CD4-positive, alpha-beta T cell treated with Interleukin-15 for 1 hour (primary cell): Measurements from ENCODE around the gene SPATC1L.
"Not testable (repeated sequence)": the region's sequence is repeated elsewhere in the genome, so short reads cannot be mapped to it uniquely, and the experiment has no call there.

Experiments used
- DNase-seq: peaks from one replicate; pipeline ENCODE4 v3.0.0-alpha.2; 2020

SPATC1L gene

GRCh38 chr21:46214478-46215340, 30.4 kb upstream of the SPATC1L start:
- no peak for DNase-seq

DNA sequence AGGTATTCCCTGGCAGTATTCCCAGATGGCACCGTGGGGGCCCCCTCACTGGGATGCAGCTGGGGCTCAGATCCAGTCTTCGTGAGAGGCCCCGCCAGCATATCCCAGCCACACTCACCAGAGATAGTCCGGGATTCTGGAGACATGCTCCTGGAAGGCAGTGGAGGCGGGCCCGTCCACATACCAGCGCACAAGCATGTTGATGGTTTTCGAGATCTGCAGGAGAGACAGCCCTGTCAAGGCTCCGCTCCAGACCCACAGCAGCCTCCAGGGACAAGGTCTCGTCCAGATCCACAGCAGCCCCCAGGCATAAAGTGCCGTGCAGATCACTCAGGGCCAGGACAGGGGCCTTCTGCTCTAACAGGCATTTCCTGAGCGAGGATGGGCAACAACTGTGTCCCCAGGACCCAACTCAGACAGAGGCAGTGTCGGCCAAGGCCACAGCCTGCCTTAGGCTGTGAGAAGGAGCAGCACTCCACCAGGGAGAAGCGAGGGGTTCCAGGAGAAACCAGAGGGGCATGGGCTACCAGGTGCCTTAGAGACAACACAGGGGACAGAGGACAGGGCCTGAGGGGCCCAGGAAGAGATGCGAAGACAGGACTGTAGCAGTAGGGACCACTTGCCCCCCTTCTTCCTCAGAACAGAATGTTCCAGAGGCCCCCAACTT, 29.5 kb upstream of the SPATC1L start:
- no peak for DNase-seq

DNA sequence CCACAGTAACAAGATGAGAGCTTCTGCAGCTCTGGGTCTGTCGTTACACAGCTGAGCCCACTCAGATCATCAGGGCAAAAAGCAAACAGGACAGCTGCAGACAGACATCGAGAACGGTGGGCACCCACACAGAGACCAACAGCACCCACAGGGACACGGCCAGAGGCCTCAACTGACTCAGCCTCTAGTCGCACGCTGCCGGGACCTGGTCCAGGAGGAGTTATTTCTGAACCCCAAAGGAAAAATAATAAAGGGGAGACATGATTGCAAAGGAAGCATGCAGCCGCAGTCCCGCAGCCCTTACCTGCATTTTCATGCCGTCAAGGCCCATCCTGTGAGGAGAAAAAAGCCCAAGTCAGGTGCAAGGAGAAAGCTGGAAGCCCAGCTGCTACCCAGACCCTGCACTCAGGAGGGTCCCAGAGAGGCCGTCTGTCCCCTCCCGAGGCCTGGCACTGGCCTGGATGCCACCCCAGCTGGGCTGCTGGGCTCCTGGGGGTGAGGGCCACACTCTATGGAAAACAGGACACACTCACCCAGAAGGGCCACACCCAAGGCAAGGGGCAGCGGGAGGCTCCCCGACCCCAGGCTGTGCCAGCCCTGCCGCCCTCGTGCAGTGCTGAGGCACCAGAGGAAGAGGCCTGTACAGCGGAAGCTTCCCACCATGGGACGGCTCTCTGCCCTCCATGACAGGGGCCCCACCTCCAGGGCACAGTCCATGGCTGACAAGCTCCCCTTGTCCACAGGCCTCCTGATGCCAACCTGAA, 28.6 kb upstream of the SPATC1L start:
- DNase-seq, result no peak

DNA sequence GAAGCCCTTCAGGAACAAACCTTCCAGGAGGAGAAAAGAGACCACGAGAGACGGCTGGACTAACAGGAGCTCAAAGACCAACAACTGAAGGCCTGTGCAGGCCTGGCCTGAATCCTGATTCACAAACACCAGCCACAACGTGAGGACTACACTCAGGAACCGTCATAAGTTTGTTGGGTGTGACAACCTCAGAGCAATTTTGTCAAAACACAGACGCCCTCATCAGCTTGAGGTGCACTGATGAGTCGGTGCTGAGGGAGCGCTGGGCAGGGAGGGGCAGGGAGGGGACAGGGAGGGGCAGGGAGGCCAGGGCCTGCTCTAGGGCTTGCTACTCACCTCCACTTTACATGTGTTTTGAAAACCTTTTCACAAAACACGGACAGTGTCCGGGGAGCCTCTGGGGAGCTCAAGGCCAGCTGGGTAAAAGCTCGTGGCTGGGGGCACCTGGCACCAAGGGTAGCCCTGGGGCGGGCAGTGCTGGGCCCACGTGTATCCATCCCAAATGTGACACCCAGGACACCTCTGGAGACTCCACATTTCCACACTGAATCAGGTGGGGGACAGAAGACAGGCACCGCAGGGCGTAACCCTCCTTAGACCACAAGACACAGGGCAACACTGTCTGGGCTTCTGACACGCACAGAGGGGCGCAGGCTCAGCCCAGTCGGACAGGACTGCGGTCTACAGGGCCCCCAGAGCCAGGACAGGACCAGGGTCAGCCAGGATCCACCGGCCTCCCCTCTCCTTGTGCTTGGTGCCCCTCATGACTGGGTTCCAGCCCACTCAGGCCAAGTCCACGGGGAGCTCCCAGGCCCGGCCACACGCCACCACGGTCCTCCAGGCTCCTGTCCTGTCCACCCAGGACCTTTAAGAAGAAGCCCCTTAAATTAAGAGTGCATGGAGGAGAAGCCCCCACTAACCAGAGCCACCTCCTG, 27.8 kb upstream of the SPATC1L start:
- DNase-seq, result no peak

DNA sequence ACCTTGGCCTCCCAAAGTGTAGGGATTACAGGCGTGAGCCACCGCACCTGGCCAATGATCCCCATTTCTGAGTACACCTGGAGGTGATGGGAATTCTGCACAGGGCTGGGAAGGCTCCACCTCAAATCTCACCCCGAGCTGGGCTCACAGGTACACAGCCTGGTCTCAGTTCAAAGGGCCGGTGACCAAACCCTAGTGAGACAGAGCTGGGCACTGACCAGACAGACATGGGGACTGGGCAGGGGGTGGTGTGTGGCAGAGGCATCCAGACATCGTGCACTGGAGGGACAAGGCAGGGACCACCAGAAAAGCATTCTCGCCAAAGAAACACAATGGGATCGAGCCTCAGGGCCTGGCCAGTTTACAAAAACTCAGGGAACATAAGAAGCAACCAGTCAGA, 27.1 kb upstream of the SPATC1L start:
- DNase-seq, result no peak

- no peak for DNase-seq
These were observed 26.3 kb upstream of the SPATC1L start for GRCh38 chr21:46210378-46211136.

DNA sequence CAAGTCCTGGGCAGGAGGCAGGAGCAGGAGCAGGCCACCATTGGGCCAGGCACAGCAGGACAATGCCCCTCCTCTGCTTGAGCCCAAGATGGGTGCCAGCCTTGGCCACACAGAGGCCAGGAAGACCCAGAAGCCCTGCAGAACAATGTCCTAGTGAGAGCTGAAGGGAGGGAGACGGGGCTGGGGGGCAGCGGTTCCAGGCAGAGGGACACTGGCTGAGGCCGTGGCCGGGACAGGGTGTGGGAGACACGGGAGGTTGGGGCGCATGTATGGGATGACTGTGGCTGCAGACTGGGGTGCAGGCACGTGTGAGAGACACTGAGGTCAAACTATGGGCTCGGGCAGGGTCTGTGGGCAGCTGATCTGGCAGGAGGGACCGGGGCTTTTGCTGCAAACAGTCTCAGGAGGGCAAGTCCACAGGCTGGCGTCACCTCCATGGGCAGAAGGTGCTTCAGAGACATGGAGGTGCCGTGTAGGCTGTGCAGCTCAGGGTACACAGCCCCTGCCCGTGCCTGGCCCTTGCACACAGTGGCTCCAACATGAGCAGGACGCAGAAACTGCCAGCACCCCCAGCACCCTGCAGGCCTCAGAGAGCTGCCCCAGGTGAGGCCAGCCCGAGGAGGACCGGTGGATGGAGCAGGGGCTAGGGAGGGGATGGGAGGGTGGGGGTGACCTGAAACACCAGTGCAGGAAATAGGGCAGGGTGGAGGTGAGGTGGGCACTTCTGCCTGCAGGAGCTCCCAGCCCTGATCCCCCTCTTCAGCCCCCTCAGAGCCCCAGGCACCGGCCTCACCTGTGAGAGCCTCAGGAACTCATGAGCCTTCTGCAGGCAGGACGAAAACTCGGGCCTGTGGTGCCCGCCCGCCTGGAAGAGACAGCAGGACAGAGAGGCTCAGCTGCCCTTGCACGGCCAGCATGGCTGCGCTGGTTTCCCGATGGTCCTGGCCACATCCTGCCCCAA, 24.8 kb upstream of the SPATC1L start:
- DNase-seq, result no peak

DNA sequence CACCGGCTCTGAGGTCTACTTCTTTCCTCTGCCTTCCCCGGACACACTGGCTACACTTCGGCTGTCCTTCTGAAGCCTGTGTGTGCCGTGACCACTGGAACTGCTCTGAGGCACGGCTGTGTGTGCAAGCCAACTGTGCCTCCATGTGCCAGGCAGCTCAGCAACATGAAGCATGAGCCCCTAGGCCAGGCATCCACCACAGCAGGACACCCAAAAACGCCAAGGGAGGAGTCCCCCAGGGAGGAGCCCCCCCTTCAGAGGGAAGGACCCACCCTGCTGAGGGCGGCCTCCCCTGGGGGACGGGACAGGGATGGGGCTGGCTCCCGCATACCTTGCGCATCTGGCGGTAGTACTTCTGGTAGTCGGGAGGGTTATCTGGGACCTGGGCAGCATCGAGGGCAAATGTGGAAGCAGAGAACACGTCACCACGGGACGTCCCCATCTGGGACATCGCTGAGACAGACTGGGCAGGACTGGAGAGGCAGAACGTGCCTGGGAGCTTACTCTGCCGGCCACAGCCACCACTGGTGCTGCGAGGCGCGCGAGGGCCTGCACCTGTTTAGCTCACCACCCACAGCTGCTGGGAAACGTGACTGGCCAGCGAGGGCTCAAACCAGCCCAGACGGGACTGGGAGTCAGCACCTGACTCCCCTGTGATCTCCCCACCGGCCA, 23.8 kb upstream of the SPATC1L start:
- no peak for DNase-seq

DNA sequence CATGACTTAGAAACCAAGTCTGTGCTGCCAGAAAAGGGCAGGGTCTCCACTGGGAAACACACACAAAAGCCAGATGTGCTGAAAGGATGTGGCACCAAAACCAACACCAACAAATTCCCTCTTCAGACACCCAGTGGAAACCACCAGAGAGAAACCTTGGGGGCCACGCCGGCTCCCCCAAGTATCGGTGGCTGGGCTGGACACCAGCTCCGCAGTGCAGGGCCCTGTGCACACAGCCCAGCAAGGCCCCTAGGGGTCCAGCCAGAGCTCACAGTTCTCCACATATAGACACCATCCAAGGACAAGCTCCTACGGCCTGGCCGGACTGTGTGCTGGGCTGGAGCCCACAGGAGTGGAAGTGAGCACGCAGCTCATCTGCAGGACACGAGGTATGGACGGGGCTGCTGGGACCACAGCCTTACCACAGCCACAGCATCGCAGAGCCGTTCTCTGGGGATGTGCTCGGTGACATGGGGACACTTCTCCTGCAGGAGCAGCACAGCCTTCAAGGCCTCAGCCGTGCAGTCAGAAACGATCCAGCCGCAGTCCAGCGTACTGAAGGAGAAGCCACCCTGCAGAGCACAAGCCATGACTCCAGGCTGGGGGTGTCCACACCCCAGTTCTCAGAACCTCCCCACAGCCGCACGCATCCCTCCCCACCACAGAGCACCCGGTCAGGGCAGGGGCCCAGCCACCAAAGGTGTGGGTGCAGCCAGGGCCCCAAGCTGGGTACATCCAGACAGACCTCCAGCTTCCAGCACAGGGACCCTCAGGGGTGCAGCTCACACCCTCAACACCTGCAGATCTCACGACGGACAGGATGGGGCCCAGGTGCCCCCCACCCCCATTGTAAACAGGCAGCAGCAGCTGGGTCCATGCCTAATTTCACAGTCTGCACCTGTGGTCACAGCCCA, 23.0 kb upstream of the SPATC1L start:
- DNase-seq, result no peak

DNA sequence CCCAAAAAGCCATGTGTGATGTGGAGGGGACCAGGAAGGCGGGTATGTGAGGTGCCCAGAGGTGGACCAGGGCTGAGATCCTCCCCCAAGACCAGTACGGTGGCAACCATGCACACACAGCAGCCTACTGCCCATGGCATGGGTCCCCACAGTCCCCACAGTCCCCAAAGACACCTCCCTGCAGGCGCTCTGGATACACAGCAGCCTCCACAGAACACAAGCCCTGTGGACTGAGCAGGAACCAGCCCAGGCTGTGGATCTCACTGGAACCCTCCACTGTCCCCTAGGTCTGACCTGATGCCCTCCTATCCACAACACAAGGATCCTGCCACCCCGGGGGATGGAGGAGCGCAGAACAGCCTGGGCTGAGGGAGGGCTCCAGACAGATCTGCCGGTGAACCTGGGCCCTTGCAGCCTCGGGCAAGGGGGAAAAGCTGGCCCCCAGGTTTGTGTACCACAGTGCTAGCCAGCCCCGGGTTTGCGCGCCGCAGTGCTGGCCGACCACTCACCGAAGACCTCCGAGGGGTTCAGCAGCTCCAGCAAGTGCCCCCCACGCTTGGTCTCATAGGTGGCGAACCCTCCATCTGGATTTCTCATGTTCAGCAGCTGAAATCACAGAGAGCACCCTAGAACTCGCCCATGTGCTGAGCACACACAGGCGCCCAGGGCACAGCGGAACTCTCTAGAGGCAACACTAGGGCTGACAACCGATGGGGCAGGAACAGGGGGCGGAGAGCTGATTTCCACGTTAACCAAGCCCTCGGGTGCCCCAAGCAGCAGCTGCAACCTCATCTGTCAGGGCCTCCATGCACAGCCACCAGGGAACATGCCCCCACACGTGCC, 22.1 kb upstream of the SPATC1L start:
- no peak for DNase-seq

DNA sequence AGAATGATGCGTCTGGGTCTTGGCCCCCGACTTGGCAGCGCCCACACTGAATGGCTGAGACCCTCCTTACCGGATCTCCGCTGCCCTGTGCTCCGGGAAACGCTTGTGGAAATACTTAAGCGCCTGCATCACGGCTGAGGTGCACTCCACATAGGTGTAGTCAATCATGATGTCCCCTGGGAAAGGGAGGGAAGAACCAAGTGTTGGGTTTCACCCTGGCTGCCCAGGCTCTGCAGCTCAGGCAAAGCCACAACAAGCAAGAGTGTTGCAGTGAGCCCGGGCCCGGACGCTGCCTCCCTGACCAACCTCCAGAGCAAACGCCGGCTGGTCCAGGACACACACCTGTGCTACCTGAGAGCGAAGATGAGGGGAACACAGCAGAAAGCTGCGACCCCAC, 21.5 kb upstream of the SPATC1L start:
- no peak for DNase-seq

GRCh38 chr21:46205166-46205565, 20.9 kb upstream of the SPATC1L start:
- DNase-seq, result no peak

GRCh38 chr21:46203203-46203600, 18.9 kb upstream of the SPATC1L start:
- DNase-seq, result no peak

GRCh38 chr21:46202592-46203202, 18.4 kb upstream of the SPATC1L start:
- no peak for DNase-seq

GRCh38 chr21:46200877-46201803, 16.9 kb upstream of the SPATC1L start:
- not testable (repeated sequence) for DNase-seq
